DMS79 (cell line): Measurements from ENCODE around the gene KRTAP9-1.
"Not testable (repeated sequence)": the region's sequence is repeated elsewhere in the genome, so short reads cannot be mapped to it uniquely, and the experiment has no call there.

Source experiments
- DNase-seq: peaks from one replicate; lab custom pipeline; 2025; lab: John Stamatoyannopoulos, UW

Gene KRTAP9-1

GRCh38 chr17:41189837-41190318 lies at the start of gene KRTAP9-1:
Gene KRTAP9-1, plus strand, starts transcription at chr17:41189887. Its CDS starts 0 bp downstream, at chr17:41189887.
- not testable (repeated sequence) for DNase-seq

- no peak for DNase-seq
Measured at GRCh38 chr17:41140360-41141131, 49.1 kb upstream of the KRTAP9-1 start, which contains the start of gene KRTAP4-6. Gene KRTAP4-6, minus strand, starts transcription at chr17:41140544. Its CDS starts 57 bp downstream, at chr17:41140487.

- DNase-seq: no peak
Measured at GRCh38 chr17:41141361-41141760, 48.3 kb upstream of the KRTAP9-1 start.

- no peak for DNase-seq
Measured at GRCh38 chr17:41144846-41145245, 44.8 kb upstream of the KRTAP9-1 start.

- no peak for DNase-seq
Measured at GRCh38 chr17:41145261-41145660, 44.4 kb upstream of the KRTAP9-1 start.

- DNase-seq: no peak
Measured at GRCh38 chr17:41147531-41148204, 42.0 kb upstream of the KRTAP9-1 start.

GRCh38 chr17:41148971-41149651 lies 40.6 kb upstream of the KRTAP9-1 start:
- DNase-seq: not testable (repeated sequence)

- no peak for DNase-seq
Measured at GRCh38 chr17:41149652-41149985, 40.1 kb upstream of the KRTAP9-1 start, which contains the start of gene KRTAP4-5. Gene KRTAP4-5, minus strand, starts transcription at chr17:41149825. Its CDS starts 58 bp downstream, at chr17:41149767.

GRCh38 chr17:41150026-41150425 lies 39.7 kb upstream of the KRTAP9-1 start:
- no peak for DNase-seq

GRCh38 chr17:41151525-41151924 lies 38.2 kb upstream of the KRTAP9-1 start:
- no peak for DNase-seq

GRCh38 chr17:41153856-41154255 lies 35.8 kb upstream of the KRTAP9-1 start:
- no peak for DNase-seq

- not testable (repeated sequence) for DNase-seq
Measured at GRCh38 chr17:41160190-41160589, 29.5 kb upstream of the KRTAP9-1 start.

GRCh38 chr17:41160648-41161047 lies 29.0 kb upstream of the KRTAP9-1 start, which contains the start of gene KRTAP4-4:
Gene KRTAP4-4, minus strand, starts transcription at chr17:41160748. Its CDS starts 57 bp downstream, at chr17:41160691.
- DNase-seq: no peak

GRCh38 chr17:41163828-41164227 lies 25.9 kb upstream of the KRTAP9-1 start:
- no peak for DNase-seq

GRCh38 chr17:41167561-41167960 lies 22.1 kb upstream of the KRTAP9-1 start:
- no peak for DNase-seq

- DNase-seq: no peak
Measured at GRCh38 chr17:41168121-41168520, 21.6 kb upstream of the KRTAP9-1 start, which contains the start of gene KRTAP4-3. Gene KRTAP4-3, minus strand, starts transcription at chr17:41168221. Its CDS starts 49 bp downstream, at chr17:41168172.

GRCh38 chr17:41171886-41172285 lies 17.8 kb upstream of the KRTAP9-1 start:
- DNase-seq: no peak

- DNase-seq: no peak
Measured at GRCh38 chr17:41176744-41177387, 12.8 kb upstream of the KRTAP9-1 start.

GRCh38 chr17:41177727-41178271 lies 11.9 kb upstream of the KRTAP9-1 start, which contains the start of gene KRTAP4-2:
Gene KRTAP4-2, minus strand, starts transcription at chr17:41178221. Its CDS starts 57 bp downstream, at chr17:41178164.
- no peak for DNase-seq

- DNase-seq: no peak
Measured at GRCh38 chr17:41178341-41178740, 11.3 kb upstream of the KRTAP9-1 start.
